ENCODE data around the gene MEF2C. TPM values are rescaled to one million over a fixed set of nuclear protein-coding genes. Genes with fewer than 3 reads are reported as not detected.

The MEF2C gene
- total RNA-seq, 1 experiment from 2014 or later: 1.7 TPM

- TF ChIP-seq E2F5 (CRISPR knock-in tag; IDR thresholded peaks at IDR 0.05) (no peak), GRHL2 (CRISPR knock-in tag; IDR thresholded peaks at IDR 0.05; ENCODE audit: insufficient replicate concordance, severe bottlenecking) (no peak), FOXJ3 (CRISPR knock-in tag; IDR thresholded peaks at IDR 0.05; ENCODE audit: borderline replicate concordance) (no peak), USF1 (CRISPR knock-in tag; IDR thresholded peaks at IDR 0.05) (no peak), TCF7 (CRISPR knock-in tag; IDR thresholded peaks at IDR 0.05; ENCODE audit: low read depth) (no peak), ZNF423 (CRISPR knock-in tag; IDR thresholded peaks at IDR 0.05) (no peak), FOXP4 (CRISPR knock-in tag; IDR thresholded peaks at IDR 0.05) (no peak)
Observed at GRCh38 chr5:88691945-88692868, 190.8 kb downstream of the MEF2C start (continued).

- Mint-ChIP-seq H3K36me3 (no peaks in the 10 kb centered on the region), H3K9me3 (no peaks in the 10 kb centered on the region), H3K27me3 (ENCODE audit: low read depth) (peaks cover 100% of the 10 kb centered on the region), H3K4me3 (peak overlapping the region; percentile 67), H3K27ac (no peak overlapping the region), H3K4me1 (peaks cover 81% of the 10 kb centered on the region)
- ChIA-PET POLR2A (interaction anchor here (0.5 to 1.2 kb wide), 3 partner anchors 16 to 910 kb away, joined by 3 read pairs; no protein-coding TSS in a partner anchor), CTCF (interaction anchor here (0.7 to 5.0 kb wide), 34 partner anchors 8 to 1212 kb away, joined by 3 to 50 read pairs (median 6); no protein-coding TSS in a partner anchor)
- DNase-seq (ENCODE audit: low spot score) (no peak), ATAC-seq (no peak)
- no peak for TF ChIP-seq FOXK1 (CRISPR knock-in tag; IDR thresholded peaks at IDR 0.05)
- no peak for TF ChIP-seq ZSCAN18 (CRISPR knock-in tag; IDR thresholded peaks at IDR 0.05)
- TF ChIP-seq ATF3 (CRISPR knock-in tag; conservative IDR thresholded peaks at IDR 0.05): no peak
- no peak for TF ChIP-seq EMX1 (CRISPR knock-in tag; IDR thresholded peaks at IDR 0.05)
- no peak for TF ChIP-seq AFF4 (CRISPR knock-in tag; IDR thresholded peaks at IDR 0.05; ENCODE audit: borderline replicate concordance)
- no peak for TF ChIP-seq JAZF1 (CRISPR knock-in tag; IDR thresholded peaks at IDR 0.05)
- TF ChIP-seq TCF7 (CRISPR knock-in tag; IDR thresholded peaks at IDR 0.05; ENCODE audit: low read depth): no peak
- TF ChIP-seq CBFB (CRISPR knock-in tag; IDR thresholded peaks at IDR 0.05; ENCODE audit: low read depth): no peak
- no peak for TF ChIP-seq ETV6 (CRISPR knock-in tag; IDR thresholded peaks at IDR 0.05)
- TF ChIP-seq OVOL2 (CRISPR knock-in tag; IDR thresholded peaks at IDR 0.05; ENCODE audit: borderline replicate concordance): no peak
Observed at GRCh38 chr5:88691230-88691582, 191.8 kb downstream of the MEF2C start.
